NCI-H2196 (cell line): ENCODE data around the gene ATF7.
"Not testable (repeated sequence)": the region's sequence is repeated elsewhere in the genome, so short reads cannot be mapped to it uniquely, and the experiment has no call there.

Source experiments
- DNase-seq: peaks from one replicate; lab custom pipeline; 2025; ENCODE audit not compliant: unreplicated experiment; lab: John Stamatoyannopoulos, UW

Gene ATF7

GRCh38 chr12:53568809-53569557 lies 57.2 kb downstream of the ATF7 start:
- DNase-seq, result no peak

GRCh38 chr12:53567961-53568808 lies 58.0 kb downstream of the ATF7 start:
- DNase-seq, result no peak

- not testable (repeated sequence) for DNase-seq
Observed at GRCh38 chr12:53565376-53565775, 60.8 kb downstream of the ATF7 start.

GRCh38 chr12:53564941-53565340 lies 61.2 kb downstream of the ATF7 start:
- no peak for DNase-seq

GRCh38 chr12:53564278-53564677 lies 61.9 kb downstream of the ATF7 start:
- no peak for DNase-seq

GRCh38 chr12:53563452-53564028 lies 62.6 kb downstream of the ATF7 start:
- DNase-seq, result no peak

- DNase-seq, result peak; percentile 36
Observed at GRCh38 chr12:53561590-53561953, 64.6 kb downstream of the ATF7 start.

- no peak for DNase-seq
Observed at GRCh38 chr12:53560912-53561589, 65.1 kb downstream of the ATF7 start.

- DNase-seq, result no peak
Observed at GRCh38 chr12:53560351-53560750, 65.8 kb downstream of the ATF7 start.

GRCh38 chr12:53558631-53559030 lies 67.6 kb downstream of the ATF7 start:
- no peak for DNase-seq

- no peak for DNase-seq
Observed at GRCh38 chr12:53552361-53553327, 73.5 kb downstream of the ATF7 start.

GRCh38 chr12:53551889-53552291 lies 74.3 kb downstream of the ATF7 start:
- peak; percentile 10 for DNase-seq

- no peak for DNase-seq
Observed at GRCh38 chr12:53550595-53550994, 75.6 kb downstream of the ATF7 start.

- DNase-seq, result not testable (repeated sequence)
Observed at GRCh38 chr12:53550131-53550530, 76.1 kb downstream of the ATF7 start.

GRCh38 chr12:53548354-53548753 lies 77.8 kb downstream of the ATF7 start:
- not testable (repeated sequence) for DNase-seq

- DNase-seq, result peak; percentile 55
Observed at GRCh38 chr12:53543539-53543938, 82.6 kb downstream of the ATF7 start.

GRCh38 chr12:53539526-53539925 lies 86.7 kb downstream of the ATF7 start:
- no peak for DNase-seq

GRCh38 chr12:53538209-53538689 lies 87.9 kb downstream of the ATF7 start:
- peak; percentile 91 for DNase-seq

- DNase-seq, result no peak
Observed at GRCh38 chr12:53536962-53537361, 89.2 kb downstream of the ATF7 start.

- no peak for DNase-seq
Observed at GRCh38 chr12:53533471-53533870, 92.7 kb downstream of the ATF7 start.
